Fibroblast of the aortic adventitia (primary cell): ENCODE results near the gene UGT1A8. TPM values are rescaled to one million over a fixed set of nuclear protein-coding genes. Genes with fewer than 3 reads are reported as not detected.

Source experiments
- DNase-seq: peaks from one replicate; pipeline ENCODE4 v3.0.0-alpha.2; 2010; ENCODE audit warnings: low read depth
- H3K4me3 ChIP-seq: 2 replicates; pipeline ENCODE4 v1.5.1; 2011; ENCODE audit warnings: low read depth, mild to moderate bottlenecking, control low read depth, low read length, moderate library complexity
- total RNA-seq: library from RNA; depleted of rRNA; stranded (reverse); fragments of >200 nt; gene quantifications from 2 replicates; pipeline ENCODE4 v1.2.3, GENCODE V29; 2012; ENCODE audit warnings: low replicate concordance
- TF ChIP-seq, protein P1 (sequence below): IDR thresholded peaks from 2 replicates; pipeline ENCODE4 v1.5.1; 2011; ENCODE audit warnings: mild to moderate bottlenecking, low read length, control low read depth, inconsistent platforms; ENCODE audit not compliant: insufficient read depth

UGT1A8 gene
- total RNA-seq, 1 donor = 0.09 TPM

DNA sequence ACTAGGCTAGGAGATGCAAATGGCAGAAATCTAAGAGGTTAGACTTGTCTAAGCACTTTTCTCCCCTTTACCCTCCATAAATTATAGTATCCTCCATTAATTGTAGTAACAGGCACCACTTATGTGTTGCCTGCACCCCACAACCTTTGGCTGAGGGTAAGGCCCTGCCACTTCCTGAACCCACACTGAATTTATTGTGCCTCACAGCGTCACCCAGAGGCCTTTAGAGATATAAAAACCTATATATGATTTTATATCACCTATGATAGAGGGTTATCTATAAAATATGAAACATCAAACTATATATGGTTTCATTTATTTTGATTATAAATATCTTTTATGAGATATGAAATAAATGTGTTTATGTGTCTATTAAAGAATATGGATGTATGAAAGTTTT, 56.9 kb downstream of the UGT1A8 start:
- H3K4me3 ChIP-seq = no peak overlapping the region
- TF ChIP-seq, protein P1, sequence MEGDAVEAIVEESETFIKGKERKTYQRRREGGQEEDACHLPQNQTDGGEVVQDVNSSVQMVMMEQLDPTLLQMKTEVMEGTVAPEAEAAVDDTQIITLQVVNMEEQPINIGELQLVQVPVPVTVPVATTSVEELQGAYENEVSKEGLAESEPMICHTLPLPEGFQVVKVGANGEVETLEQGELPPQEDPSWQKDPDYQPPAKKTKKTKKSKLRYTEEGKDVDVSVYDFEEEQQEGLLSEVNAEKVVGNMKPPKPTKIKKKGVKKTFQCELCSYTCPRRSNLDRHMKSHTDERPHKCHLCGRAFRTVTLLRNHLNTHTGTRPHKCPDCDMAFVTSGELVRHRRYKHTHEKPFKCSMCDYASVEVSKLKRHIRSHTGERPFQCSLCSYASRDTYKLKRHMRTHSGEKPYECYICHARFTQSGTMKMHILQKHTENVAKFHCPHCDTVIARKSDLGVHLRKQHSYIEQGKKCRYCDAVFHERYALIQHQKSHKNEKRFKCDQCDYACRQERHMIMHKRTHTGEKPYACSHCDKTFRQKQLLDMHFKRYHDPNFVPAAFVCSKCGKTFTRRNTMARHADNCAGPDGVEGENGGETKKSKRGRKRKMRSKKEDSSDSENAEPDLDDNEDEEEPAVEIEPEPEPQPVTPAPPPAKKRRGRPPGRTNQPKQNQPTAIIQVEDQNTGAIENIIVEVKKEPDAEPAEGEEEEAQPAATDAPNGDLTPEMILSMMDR = no peak
- DNase-seq = no peak

DNA sequence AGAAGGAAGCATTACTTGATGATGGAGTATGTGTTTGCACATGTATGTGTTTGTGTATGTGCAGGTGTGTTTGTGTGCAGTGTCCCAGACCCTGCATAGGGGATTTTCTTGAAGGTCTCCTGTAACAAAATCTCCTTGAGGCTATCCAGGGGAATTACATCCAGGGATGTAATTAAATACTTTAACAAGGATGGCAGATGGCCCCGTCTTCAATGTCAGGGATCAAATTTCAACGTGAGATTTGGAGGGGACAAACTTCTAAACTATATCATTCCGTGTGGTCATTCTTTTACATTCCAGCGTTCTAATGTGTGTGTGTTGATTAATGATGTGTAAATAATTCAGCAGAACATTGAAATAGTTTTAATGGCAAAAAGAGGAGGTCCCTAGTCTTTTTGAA, 57.6 kb downstream of the UGT1A8 start:
- no peak overlapping the region for H3K4me3 ChIP-seq
- DNase-seq = no peak
- TF ChIP-seq, protein P1 = peak; percentile 5

DNA sequence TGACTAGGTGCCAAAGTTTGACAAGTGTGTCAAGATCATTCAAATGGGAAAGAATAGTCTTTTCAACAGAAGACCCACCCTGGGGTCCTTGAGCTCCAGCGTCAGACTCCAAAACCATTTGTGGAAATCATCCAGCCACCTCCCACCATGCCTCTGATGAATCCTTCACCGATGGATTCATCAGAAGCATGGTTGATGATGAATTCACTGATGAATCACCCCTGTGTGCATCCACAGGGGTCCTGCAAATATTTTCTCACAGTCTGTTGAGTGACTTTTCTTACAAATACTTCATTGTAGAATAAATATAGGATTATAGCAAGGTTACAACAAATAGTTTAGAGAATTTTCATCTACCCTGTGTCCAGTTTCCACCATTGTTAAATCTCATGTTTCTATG, 58.6 kb downstream of the UGT1A8 start:
- no peak for DNase-seq
- H3K4me3 ChIP-seq = no peak overlapping the region
- TF ChIP-seq, protein P1 = no peak

DNA sequence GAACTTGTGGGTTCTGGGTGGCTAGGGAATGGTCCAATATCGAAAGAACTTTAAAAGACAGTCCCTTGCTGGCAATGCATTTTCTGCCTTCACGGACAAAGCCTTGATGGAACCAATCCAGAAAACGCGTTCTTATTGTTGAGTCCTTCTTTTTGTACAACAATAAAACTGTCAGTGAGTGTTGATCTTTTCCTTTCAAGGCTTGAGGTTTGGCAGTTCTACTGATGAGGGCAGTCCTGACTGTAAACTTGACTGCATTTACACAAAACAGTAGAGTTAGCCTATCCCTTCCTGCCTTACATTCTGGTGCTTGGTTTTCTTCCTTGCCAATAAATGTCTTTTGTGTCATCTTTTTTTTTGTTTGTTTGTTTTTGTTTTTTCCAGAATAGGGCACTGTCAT, 61.8 kb downstream of the UGT1A8 start:
- H3K4me3 ChIP-seq = no peak overlapping the region
- peak; percentile 25 for DNase-seq
- TF ChIP-seq, protein P1 = no peak

DNA sequence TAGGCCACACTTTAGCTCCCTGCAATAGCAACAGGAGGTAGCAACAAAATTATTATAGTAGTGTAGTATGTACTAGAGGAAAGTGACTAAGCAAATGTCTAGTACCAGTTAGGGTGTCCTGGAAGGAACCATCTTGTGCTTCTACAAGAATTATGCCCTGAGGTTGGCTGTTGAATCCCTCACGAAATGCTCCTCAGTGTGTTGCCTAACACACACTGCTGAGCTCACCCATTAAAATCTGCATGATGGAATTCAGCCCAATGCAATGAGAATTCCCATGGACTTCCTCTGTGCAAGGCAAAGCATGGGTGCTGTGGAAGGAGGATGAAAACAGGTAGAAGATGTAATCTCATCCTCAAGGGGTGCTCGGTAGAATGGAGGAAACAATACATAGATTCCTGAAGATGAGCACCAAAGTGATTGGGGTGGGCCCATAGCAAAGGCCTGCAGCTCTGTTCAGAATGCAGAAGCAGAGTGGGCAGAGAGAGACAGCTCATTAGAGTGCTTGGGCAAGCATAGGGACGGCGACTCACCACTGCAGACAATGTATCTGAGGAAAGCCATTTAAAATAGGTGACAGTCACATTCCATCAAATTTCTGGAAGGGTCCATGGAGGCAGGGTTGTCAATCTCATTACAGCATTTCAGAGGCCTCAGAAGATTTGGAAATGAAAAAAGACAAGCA, 63.1 kb downstream of the UGT1A8 start:
- TF ChIP-seq, protein P1 = no peak
- DNase-seq = no peak
- no peak overlapping the region for H3K4me3 ChIP-seq

DNA sequence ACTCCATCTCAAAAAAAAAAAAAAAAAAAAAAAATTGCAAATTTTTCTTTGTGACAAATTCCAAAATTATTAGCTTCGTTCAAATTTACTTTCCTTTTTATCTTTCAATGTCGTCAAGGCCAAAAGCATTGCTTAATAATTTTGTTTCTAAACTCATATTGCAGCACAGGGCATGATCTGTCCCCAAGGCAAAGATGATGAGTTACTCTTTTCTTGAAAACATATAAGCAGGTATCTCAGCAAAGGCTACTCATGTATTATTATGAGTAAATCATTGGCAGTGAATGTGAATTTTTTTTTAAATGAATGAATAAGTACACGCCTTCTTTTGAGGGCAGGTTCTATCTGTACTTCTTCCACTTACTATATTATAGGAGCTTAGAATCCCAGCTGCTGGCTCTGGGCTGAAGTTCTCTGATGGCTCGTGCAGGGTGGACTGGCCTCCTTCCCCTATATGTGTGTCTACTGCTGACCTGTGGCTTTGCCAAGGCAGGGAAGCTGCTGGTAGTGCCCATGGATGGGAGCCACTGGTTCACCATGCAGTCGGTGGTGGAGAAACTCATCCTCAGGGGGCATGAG, 64.2 kb downstream of the UGT1A8 start, which contains the start of gene UGT1A7:
TSS of gene UGT1A7 (plus strand) at position 381 of the 579 bp plus-strand sequence. CDS start at position 418, 37 bp downstream.
- no peak for DNase-seq
- TF ChIP-seq, protein P1 = no peak

More for the DNA sequence above, 64.2 kb downstream of the UGT1A8 start, which contains the start of gene UGT1A7:
- H3K4me3 ChIP-seq = no peak within 1 kb of the TSS
